Adrenal gland (tissue), 12 donors: ENCODE results near the gene SLIT3. TPM values are rescaled to one million over a fixed set of nuclear protein-coding genes. Genes with fewer than 3 reads are reported as not detected.

ENCODE experiments used
- DNase-seq, 7 donors: peaks; one replicate each; pipeline ENCODE4 v3.0.0-alpha.2; 2019 to 2020
- H3K27ac ChIP-seq, 5 donors: fragments of 200-600 bp; sonication (generic) in 4 of 5; 1 replicate in 3 of 5; 2 replicates in 2 of 5; pipeline versions ENCODE4 v1.5.1 to v1.8.0; 2016 to 2020; ENCODE audit warnings: mild to moderate bottlenecking in 1 of 5
- H3K27me3 ChIP-seq: fragments of 200-600 bp; 2 replicates; pipeline ENCODE4 v1.8.0; 2021
- H3K36me3 ChIP-seq, 2 donors: fragments of 200-600 bp; replicated peaks in 1 of 2; 1 replicate in 1 of 2; 2 replicates in 1 of 2; pipeline versions ENCODE4 v1.5.1 to v1.8.0; 2018 to 2022
- H3K4me1 ChIP-seq, 2 donors: fragments of 200-600 bp; replicated peaks in 1 of 2; 1 replicate in 1 of 2; 2 replicates in 1 of 2; pipeline versions ENCODE4 v1.5.1 to v1.8.0; 2018 to 2021
- H3K4me3 ChIP-seq, 4 donors: fragments of 200-600 bp; sonication (generic) in 3 of 4; one replicate each; pipeline ENCODE4 v1.5.1; 2016 to 2018
- H3K9me3 ChIP-seq, 3 donors: fragments of 200-600 bp; sonication (generic) in 1 of 3; replicated peaks in 1 of 3; 1 replicate in 2 of 3; 2 replicates in 1 of 3; pipeline versions ENCODE4 v1.5.1 to v1.8.0; 2016 to 2021
- POLR2A ChIP-seq, 2 donors: fragments of 450-650 bp; IDR thresholded peaks; one replicate each; pipeline ENCODE4 v1.6.1; 2017; ENCODE audit warnings: antibody characterized with exemption in 2 of 2, mild to moderate bottlenecking in 2 of 2, moderate library complexity in 1 of 2
- WGBS, 4 donors: extraction: QIAGEN DNeasy Blood & Tissue Kit in 2 of 4; methylation state at CpG; one replicate each; pipeline versions ENCODE4 v1.1.5 to v1.1.7; 2013 to 2017; 5-methylcytosine and 5-hydroxymethylcytosine counted together
- intact Hi-C, 2 donors: fragments of 100-400 bp; cut with DNase I; formaldehyde crosslinking; loops; one replicate each; pipeline versions ENCODE4 v1.14.1 to v1.15.0; 2022 to 2023
- polyA plus RNA-seq, 3 donors: library from polyadenylated mRNA; stranded (reverse); fragments of 200-250 nt in 2 of 3; fragments of 350-450 nt in 1 of 3; fragmentation: Illumina TruSeq in 1 of 3; extraction: RNeasy Lipid Tissue Mini Kit (QIAGEN cat#74804) in 1 of 3; gene quantifications; one replicate each; pipeline ENCODE4 v1.2.3, GENCODE V29; 2013 to 2014
- total RNA-seq, 9 donors: library from RNA; depleted of rRNA in 4 of 9; stranded (reverse); fragments of >200 nt in 4 of 9; fragments of 120-200 nt in 1 of 9; fragmentation: NEBNext Ultra II Directional in 1 of 9; extraction: Animal tissue kit (Norgen Biotek cat#: 25700) in 1 of 9; gene quantifications; one replicate each; pipeline versions ENCODE4 v1.1.0 to v1.2.4, GENCODE V29; 2013 to 2023
- TF ChIP-seq, protein P1 (sequence below), 6 experiments: fragments of 450-650 bp in 4 of 6; fragments of 200-600 bp in 2 of 6; sonication (generic) in 1 of 6; IDR thresholded peaks; 1 replicate in 5 of 6; 2 replicates in 1 of 6; pipeline versions ENCODE4 v1.5.1 to v1.8.0; 2016 to 2021; ENCODE audit warnings: antibody characterized with exemption in 6 of 6, mild to moderate bottlenecking in 2 of 6, moderate library complexity in 1 of 6
- donor health status: healthy with polysubstance abuse.
- donor health status: Bipolar disorder and iron deficiency.
- donor health status: DM: yes; HTN: yes; CAD: no.
- donor health status: DM: no; HTN: no; CAD: no.
- donor health status: DM: no; HTN: no; CAD: no.
- donor health status: DM: yes; HTN: yes; CAD: no.

Gene SLIT3
- total and polyA plus RNA-seq, 12 donors = 10.0 to 94.1 (median 32.8) TPM

DNA sequence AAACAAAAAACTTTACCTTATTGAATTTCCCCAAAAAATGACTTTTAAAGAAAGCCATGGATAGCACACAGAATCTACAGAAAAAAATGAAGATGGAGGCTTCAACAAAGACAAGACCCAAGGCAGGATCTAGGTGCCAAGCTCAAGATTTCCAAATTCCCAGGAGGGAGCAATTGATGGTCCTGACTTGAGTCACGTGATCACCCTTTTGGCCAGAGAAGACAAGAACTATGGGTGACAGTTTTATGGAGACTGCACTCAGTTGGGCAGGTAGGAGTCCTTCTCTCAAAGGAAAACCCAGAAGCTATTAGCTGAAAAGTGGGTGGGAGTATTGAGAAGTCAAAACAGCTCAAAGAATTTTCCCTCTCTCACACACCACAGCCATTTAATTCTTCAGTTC lies 3.2 kb upstream of the SLIT3 start:
- H3K27me3 ChIP-seq = peaks cover 4% of the 10 kb centered on the region
- H3K27ac ChIP-seq = no peak overlapping the region
- no peaks in the 10 kb centered on the region for H3K4me1 ChIP-seq
- no peaks in the 10 kb centered on the region for H3K9me3 ChIP-seq
- no peak for DNase-seq
- intact Hi-C loops = loop anchor here (5.0 to 10.0 kb wide), 3 partner anchors 312 to 627 kb away; no protein-coding TSS in a partner anchor
- no peak for TF ChIP-seq POLR2A (IDR thresholded peaks at IDR 0.05)
- TF ChIP-seq, protein P1, sequence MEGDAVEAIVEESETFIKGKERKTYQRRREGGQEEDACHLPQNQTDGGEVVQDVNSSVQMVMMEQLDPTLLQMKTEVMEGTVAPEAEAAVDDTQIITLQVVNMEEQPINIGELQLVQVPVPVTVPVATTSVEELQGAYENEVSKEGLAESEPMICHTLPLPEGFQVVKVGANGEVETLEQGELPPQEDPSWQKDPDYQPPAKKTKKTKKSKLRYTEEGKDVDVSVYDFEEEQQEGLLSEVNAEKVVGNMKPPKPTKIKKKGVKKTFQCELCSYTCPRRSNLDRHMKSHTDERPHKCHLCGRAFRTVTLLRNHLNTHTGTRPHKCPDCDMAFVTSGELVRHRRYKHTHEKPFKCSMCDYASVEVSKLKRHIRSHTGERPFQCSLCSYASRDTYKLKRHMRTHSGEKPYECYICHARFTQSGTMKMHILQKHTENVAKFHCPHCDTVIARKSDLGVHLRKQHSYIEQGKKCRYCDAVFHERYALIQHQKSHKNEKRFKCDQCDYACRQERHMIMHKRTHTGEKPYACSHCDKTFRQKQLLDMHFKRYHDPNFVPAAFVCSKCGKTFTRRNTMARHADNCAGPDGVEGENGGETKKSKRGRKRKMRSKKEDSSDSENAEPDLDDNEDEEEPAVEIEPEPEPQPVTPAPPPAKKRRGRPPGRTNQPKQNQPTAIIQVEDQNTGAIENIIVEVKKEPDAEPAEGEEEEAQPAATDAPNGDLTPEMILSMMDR (IDR thresholded peaks at IDR 0.05) = no peak
- H3K36me3 ChIP-seq = no peaks in the 10 kb centered on the region
- H3K4me3 ChIP-seq = no peak overlapping the region
- WGBS, 4 donors = 43 to 76% (median 61%) methylated on average over 1 of the region's 1 CpG

DNA sequence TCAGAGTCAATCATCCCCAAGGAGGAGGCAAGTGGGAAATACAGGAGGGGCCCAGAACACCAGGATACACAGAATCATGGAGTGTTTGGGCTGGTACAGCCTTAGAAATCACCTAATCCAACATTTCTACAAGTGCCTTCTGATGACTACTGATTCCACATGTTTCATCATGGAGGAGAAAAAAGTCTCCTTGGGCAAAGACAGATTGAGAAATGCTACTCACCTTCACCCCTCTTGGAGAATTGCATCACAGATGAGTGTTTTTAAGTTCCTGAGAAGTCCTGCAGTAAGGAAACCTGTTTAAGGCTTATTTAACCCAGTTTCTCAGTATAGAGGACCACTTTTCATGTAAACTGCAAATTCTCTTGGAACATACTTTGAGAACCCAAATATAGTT lies 2.2 kb upstream of the SLIT3 start:
- no peak overlapping the region for H3K27ac ChIP-seq
- TF ChIP-seq POLR2A (IDR thresholded peaks at IDR 0.05) = no peak
- TF ChIP-seq, protein P1 (IDR thresholded peaks at IDR 0.05) = no peak
- DNase-seq = no peak
- intact Hi-C loops = loop anchor here (2.0 to 10.0 kb wide), 4 partner anchors 311 to 626 kb away; no protein-coding TSS in a partner anchor
- H3K9me3 ChIP-seq = no peaks in the 10 kb centered on the region
- no peak overlapping the region for H3K4me3 ChIP-seq
- H3K4me1 ChIP-seq = no peaks in the 10 kb centered on the region
- H3K36me3 ChIP-seq = no peaks in the 10 kb centered on the region
- H3K27me3 ChIP-seq = peaks cover 4% of the 10 kb centered on the region

DNA sequence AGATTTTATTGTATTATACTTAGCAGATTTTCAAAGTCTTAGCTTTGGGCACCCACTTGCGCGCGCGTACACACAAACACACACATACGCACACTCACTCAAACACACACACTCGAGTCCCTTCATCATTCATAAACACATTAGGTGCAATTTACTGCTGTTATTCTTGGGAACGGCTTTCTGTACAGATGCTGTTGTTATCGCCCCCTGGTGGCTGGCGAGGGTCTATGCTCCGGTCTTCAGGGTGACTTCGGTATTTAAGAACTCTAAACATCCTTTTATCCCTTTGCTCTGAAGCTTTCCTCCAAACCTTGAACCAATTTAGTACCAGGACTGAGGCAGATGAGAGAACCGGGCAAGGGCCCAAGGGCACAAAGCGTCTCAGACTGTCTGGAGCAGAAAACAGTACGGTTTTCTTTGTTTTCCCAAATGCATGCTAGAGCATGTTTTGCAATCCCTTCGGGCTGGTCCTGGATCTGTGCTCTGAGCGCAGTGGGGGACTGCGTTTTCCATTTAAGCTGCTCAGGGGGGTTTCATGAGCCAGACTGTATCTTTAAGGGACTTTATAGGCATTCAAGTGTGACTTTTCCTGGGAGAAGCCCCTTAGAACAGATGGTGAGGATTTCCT lies 1.7 kb upstream of the SLIT3 start:
- H3K4me3 ChIP-seq = no peak overlapping the region
- peaks cover 4% of the 10 kb centered on the region for H3K27me3 ChIP-seq
- no peaks in the 10 kb centered on the region for H3K4me1 ChIP-seq
- H3K9me3 ChIP-seq = no peaks in the 10 kb centered on the region
- peak; percentile 71 to 91 (median 77) for DNase-seq
- intact Hi-C loops = loop anchor here (2.0 to 10.0 kb wide), 4 partner anchors 310 to 625 kb away; no protein-coding TSS in a partner anchor
- no peak overlapping the region for H3K27ac ChIP-seq
- WGBS, 4 donors = 11 to 15% (median 12%) methylated on average over 16 to 17 of the region's 17 CpGs
- no peaks in the 10 kb centered on the region for H3K36me3 ChIP-seq
- TF ChIP-seq POLR2A (IDR thresholded peaks at IDR 0.05) = no peak
- TF ChIP-seq, protein P1 (IDR thresholded peaks at IDR 0.05) = peak; percentile 72 to 92 (median 86)

DNA sequence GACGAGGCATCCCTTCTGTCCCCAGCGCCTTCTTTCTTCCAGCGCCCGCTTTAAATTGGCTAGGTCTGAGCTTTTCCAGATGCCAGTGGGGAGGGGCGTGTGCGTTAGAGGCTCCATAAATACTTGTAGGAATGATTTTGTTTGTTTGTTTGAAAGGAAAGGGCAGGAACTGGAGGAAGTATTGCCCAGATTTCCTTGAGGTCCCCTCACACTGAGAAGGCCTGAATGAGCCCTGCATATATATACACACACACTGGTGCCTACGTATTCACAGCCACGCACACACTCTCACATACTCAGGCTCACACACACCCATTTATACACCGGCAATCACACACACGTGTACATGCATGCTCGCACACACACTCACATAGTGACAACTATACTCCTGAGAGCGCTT lies 1.0 kb upstream of the SLIT3 start:
- intact Hi-C loops = loop anchor here (2.0 to 10.0 kb wide), 4 partner anchors 310 to 625 kb away; no protein-coding TSS in a partner anchor
- no peak for TF ChIP-seq POLR2A (IDR thresholded peaks at IDR 0.05)
- TF ChIP-seq, protein P1 (IDR thresholded peaks at IDR 0.05) = no peak
- Histone ChIP-seq H3K27ac (no peak overlapping the region), H3K27me3 (peaks cover 4% of the 10 kb centered on the region), H3K4me1 (peaks cover 0 to 4% of the 10 kb centered on the region in 2 donors), H3K4me3 (no peak overlapping the region), H3K9me3 (no peaks in the 10 kb centered on the region), H3K36me3 (no peaks in the 10 kb centered on the region)
- 46 to 52% (median 49%) methylated on average over 12 of the region's 12 CpGs for WGBS, 4 donors
- DNase-seq = no peak
